NCI-H2196 (cell line): ENCODE measurements around the gene OR2AT4.
"Not testable (repeated sequence)": the region's sequence is repeated elsewhere in the genome, so short reads cannot be mapped to it uniquely, and the experiment has no call there.

Source experiments
- DNase-seq: peaks from one replicate; lab custom pipeline; 2025; ENCODE audit not compliant: unreplicated experiment; lab: John Stamatoyannopoulos, UW

OR2AT4 gene

DNA sequence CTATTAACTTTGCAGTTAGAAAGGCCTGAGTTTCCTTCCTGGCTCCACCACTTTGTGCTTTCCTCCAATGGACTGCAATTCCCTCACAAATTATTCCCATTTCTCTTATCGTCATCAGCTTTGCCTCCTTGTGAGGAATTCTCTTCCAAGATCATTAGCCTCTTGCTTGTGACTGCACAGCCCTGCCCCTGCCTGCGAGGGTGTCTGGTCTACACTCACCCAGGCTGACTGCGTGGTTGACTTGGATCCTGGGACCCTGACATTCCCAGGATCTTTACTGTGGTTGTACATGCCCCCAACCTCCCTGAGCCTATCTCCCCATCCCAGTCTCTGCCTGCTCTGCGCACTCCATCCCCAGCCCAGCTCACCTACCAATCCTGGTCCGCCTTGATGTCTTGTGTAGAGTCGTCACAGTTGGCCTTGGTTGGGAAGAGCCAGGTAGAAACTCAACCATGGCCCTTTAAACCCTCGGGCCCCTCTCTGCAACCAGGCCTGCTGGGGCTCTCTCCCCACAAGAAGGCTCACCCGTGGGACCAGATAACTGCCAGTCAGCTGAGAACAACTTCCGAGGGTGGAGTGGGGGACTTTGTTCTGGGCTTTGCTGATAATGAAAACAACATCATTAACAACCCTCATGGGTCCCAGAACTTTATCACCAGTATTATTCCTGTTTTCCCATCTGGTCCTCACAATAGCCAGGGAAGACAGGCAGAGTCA is at the start of gene OR2AT4:
Gene OR2AT4 (minus strand): TSS at position 421 of the 717 bp plus-strand sequence.
- no peak for DNase-seq

DNA sequence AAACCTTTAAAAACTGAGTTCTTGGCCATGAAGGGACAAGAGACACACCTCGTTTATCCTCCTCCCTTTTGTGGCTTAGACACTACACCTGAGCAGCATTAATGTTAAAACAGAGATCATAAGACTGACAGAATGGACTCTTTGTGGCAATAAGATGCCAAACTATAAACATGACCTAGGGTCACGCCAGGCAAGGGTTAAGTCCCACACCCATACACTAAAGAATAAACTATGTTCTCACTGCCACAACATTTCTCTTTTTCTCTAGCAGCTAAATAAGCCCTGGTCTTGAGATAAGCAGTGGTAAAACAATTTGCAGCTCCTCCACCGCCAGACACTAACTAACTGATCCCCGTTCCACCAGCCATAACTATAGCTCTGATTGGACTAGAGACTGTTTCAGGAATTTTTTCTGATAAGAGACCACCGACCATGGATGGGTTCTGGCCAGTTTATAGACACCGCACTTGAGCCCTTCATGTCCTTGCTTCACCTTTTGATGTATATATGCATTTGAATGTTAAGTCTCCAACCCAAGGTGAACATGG is 49.4 kb upstream of the OR2AT4 start:
- no peak for DNase-seq

DNA sequence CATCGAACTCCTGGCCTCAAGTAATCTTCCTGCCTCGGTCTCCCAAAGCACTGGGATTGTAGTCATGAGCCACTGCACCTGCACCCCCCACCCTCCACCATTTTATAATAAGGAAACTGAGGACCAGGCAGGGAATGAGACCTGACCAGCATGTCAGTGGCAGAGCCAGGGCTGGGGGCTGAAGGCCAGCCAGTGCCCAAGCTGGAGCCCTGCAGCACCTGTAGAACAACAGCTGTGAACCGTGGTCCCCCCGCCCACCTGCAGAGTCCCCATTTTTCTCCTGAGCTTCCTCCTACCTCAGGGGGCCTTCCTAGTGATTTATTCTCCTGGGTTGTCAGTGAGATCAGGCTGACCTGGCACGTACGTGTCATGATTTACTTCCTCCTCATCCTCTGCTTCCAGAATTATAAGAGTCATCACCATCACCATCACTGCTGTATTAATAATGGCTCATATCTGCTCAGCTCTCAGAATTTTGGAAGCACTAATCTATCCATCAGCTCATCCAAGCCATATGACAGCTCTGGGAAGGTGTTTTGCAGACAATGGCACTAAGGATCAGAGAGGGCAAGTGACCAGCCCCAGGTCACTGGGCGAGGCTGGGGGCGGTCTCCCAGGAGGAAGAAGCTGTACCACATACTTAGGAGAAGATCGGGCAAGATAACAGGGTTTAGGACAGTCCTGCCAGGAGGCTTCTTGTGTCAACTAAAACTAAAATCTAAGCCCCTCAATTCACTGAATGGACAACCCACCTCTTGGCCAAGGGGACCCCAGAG is 48.7 kb upstream of the OR2AT4 start:
- no peak for DNase-seq

DNA sequence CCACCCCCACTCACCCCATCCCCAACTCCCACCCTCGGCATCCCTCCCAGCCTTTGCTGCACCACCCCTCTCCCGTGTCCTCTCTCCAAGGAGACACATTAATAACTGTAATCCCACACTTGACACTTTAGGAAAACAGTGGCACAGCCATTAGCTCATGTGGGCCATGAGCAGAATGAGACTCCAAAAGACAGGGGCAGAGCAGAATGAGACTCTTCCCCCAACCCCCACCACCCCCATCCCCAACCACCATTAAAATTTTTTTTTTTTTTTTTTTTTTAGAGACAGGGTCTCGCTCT is 48.0 kb upstream of the OR2AT4 start:
- no peak for DNase-seq

DNA sequence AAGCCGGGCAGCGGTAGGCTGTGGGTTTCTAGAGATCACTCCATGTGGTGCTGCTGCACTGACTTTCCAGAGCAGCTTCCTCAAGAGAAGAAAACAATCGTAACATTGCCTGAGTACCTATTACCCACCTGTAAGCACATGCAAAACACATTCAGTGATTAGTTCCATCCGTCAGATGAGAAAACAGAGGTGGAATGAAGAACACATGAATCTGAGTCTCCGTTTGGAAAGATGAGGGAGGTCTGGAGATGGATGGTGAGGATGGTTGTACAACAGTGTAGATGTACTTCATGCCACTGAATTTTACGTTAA is 46.7 kb upstream of the OR2AT4 start:
- DNase-seq: no peak

DNA sequence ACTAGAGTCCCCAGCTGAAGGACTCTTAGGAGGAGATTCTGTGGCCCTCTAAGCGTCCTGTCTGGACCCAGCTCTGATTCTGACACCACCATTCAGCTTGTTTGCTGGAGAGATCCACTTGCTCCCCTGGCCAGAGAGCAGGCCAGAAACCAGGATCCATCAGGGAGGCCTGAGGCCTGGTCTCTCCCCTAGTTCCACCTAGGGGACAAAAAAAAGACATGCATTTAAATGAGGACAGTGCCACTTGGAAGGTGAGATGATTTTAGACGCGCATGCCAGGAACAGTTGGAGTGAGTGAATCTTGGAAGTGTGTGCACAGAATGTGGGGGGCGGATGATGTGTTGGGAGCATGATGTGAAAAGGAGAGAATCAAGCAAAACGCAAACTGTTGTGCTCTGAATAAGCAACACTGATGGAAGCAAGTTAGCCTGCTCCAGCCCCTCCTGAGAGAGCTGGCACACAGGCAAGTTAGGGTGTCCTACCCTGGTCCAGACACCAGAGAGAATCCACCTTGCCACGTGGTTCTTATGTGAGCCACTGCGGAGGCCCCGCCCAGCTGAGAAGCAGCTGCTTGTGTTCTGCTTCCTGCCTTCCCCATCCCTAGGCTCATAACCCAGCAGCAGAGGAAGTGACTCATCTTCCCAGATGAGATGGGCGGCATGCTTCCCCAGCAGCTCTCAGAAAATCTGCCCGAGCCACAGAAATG is 46.2 kb upstream of the OR2AT4 start:
- DNase-seq: peak; percentile 83

DNA sequence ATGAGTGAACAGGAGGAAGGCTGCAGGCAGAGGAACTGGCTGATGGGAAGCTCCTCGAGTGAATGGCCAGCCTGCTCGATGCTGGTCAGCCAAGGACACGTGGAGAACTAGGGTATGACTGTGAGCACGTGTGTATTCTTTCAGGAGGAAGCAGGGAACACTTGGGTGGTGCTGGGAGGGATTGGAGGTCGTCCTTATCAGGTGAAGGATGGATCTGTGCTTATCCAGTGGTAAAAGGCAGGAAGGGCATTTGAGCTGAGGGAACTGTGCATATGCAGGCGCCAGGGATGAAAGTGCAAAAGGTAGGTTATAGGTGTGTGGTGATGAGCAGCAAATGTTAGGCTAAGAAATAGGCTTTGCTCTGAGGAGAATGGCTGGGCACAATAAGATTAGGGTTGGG is 44.5 kb upstream of the OR2AT4 start:
- DNase-seq: no peak

DNA sequence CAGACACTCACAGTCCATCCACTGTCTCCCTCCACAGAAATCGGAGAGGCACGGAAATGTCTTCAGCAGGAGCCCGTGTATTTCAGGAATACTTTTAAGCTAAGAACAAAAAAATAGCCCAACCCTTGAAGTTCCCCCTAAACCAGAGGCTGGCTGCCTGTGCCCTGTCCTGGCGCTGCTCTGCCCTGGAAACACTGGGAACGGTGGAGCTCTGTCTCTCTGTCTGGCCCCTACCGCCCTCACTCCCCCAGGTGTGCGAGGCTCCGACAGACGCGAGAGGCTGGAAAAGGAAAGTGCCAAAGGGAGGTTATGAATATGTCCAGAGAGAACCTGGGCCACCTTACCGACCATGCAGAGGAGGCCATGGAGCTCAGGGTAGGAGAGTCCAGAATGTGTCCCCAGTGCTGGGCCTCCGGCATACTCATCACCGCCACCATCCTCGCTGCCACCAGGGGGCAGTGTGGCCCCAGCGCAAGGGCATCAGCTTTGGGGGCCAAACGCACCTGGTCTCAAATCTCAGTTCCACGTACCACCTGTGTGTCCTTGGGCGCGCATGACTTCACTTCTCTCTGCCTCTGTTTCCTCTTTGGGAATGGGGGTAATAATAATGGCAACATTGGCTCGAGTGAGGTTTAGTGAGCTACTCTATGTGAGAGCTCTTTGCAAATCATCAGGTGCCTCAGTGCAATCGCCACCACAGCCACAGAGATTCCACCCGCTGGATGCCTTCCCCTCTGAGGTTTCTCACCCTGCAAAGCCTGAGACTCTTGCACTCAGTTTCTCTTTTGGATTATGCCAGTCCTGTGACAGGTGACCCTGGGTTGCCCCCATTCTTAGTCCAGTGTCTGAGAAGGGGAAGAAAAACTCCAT is 43.8 kb upstream of the OR2AT4 start:
- DNase-seq: peak; percentile 38

DNA sequence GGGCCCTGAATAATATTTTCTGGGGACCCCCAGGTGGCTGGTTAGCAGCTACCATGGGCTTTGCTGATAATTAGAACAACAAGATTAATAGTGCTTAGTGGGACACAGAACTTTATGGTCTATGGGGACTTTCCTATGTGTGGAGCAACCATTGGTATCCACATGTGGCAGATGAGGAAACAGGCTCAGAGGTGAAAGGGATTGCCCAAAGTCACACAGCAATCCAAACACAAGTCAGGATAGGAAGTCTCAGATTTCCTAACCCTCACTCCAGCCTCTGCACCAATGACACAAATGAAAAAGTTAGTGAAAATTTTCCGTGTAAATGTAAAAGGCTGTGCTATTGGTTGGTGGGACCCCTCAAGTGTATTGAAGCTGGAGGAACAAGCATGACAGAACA is 39.0 kb upstream of the OR2AT4 start:
- no peak for DNase-seq

DNA sequence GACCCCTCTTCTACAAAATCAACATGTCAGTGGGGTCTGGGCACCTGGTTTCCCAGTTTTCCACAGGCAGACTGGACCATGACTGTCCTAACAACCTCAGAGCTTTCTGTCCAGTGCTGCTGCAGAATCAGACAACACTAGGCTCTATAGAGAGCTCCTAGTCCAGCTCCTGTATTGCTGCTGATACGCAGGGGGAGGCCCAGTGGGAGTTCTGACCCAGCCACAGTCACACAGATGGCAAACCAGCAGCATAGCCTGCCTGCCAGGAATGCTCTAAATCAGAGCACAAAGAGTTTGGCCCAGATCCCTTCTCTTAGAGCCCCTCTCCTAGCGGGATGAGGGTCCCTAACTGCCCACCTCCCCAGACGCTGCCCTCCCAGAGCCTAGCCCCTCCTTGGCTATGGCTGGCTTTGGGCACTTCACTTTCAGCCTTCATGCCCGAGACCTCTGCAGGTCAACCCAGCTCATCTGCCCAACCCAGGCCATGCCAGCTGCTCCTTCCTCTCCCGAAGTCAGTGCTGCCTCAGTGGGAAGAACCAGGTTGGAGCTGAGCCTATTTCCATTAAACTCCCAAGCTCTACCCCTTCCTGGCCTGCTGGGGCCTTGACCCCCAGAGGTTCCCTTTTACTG is 38.5 kb upstream of the OR2AT4 start:
- no peak for DNase-seq

DNA sequence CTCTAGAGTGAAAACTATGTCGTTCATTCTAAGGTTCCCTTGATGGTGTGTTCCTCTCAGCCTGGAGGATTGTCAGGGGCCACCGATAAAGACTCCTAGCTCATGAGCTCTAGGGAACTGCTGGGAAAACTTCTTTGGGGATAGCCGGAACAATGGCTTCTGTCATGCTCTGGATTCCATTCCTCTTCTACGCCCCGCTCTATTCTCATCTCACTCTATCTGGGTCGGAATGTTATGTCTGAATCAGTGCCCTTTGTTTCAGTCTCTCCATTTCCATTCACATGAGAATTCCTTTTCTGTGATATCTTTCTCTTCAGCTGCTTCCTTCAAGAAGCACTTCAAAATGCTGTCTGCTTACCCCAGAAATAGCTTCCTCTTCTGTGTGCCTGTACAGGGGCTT is 37.3 kb upstream of the OR2AT4 start:
- DNase-seq: no peak

DNA sequence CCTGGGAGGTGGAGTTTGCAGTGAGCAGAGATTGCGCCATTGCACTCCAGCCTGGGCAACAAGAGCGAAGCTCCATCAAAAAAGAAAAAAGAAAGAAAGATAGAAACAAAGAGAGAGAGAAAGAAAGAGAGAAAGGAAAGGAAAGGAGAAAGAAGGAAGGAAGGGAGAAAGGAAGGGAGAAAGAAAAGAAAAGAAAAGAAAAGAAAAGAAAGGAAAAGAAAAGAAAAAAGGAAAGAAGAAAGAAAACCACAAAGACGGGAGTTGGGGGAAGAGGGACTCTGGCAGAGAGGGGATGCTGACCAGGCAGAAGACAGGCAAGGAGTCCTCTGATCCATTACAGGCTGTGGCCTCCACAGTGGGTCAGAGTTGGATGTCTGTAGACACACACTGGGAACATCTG is 35.4 kb upstream of the OR2AT4 start:
- DNase-seq: no peak

DNA sequence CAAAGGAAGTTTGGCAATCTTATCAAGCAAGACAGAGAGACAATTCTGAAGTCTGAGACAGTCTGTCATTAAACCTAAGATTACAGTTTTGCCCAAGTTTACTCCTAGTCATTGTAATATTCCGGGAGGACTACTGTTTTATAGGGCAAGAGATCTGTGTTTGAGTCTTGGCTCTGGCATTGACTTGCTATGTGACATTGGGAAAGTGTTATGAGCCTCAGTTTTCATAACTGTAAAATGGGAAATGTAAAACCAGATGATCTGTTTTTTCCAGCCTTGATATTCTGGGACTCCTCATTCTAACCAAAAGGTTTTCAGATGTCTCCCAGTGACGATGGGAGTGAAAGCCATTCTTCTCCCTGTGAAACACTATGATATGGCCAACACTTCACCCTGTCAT is 29.9 kb upstream of the OR2AT4 start:
- DNase-seq: no peak

DNA sequence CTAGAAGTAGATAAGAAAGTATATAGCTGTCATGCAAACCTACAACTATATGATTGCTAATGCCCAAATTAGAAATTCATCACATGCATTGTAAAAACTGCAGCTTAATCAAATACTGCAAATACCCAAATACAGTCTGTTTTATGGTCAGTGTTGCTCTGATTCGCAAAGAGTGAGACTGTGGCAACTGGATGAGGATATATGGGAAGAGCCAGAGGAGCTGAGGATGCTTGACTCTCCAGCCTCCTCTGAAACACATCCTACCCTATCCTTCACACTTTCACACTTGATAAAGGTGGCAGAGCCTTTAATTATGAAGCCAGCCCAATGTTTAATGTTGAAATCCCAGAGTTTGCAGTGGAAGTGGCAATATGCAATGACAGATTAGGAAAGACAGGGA is 21.9 kb upstream of the OR2AT4 start:
- DNase-seq: no peak

DNA sequence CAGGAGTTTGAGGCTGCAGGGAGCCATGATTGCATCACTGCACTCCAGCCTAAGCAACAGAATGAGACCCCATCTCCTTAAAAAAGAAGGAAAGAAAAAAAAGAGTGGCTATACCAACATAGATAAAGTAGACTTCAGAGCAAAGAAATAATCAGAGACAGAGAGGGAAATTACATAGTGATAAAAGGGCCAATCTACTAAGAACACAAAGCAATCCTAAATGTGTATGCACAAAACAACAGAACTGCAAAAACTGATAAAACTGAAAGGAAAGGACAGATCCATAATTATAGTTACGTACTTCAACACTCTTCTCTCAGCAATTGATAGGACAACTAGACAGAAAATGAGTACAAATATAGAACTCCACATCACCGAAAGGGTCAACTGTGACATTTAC is 17.8 kb upstream of the OR2AT4 start:
- no peak for DNase-seq

DNA sequence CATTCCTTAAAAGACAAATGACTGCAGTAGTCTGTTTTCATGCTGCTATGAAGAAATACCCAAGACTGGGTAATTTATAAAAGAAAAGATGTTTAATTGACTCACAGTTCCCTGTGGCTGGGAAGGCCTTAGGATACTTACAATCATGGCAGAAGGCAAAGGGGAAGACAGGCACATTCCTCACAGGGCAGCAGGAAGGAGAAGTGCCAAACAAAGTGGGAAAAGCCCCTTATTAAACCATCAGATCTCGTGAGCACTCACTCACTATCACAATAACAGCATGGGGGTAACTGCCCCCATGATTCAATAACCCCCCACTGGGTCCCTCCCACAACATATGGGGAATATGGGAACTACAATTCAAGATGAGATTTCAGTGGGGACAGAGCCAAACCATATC is 16.4 kb upstream of the OR2AT4 start:
- DNase-seq: no peak

DNA sequence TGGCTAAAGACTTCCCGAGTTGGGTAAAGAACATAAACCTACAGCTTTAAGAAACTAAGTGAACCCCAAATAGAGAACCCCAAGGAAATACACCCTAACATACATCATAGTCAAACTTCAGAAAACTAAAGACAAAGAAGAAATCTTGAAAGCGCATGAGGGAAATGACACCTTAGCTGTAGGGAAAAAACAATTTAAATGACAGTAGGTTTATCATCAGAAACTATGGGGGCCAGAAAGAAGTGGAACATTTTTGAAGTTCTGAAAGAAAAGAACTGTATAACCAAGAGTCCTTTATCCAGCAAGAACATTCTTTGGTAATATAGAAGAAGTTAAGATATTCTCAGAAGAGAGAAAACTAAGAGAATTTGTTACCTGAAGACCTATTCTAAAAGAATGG is 15.5 kb upstream of the OR2AT4 start:
- no peak for DNase-seq

DNA sequence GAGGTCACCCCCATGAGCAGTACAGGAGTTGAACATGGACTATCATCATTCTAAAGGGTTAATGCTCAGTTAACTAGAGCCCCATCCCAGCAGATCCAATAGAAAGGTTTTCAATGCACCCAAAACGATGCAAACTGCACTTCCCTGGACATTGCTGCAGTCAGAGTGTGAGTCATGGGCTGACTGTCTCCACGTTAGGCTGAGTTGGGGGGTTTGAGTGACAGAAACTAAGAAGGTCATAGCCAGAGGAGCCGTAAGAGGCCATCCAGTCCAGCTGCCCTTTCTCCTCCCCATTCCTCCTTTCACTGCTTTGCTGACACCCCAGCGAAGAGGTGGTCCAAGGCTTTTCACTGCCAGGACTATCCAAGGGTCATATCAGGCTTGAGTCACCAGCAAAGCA is 10.5 kb upstream of the OR2AT4 start:
- no peak for DNase-seq

DNA sequence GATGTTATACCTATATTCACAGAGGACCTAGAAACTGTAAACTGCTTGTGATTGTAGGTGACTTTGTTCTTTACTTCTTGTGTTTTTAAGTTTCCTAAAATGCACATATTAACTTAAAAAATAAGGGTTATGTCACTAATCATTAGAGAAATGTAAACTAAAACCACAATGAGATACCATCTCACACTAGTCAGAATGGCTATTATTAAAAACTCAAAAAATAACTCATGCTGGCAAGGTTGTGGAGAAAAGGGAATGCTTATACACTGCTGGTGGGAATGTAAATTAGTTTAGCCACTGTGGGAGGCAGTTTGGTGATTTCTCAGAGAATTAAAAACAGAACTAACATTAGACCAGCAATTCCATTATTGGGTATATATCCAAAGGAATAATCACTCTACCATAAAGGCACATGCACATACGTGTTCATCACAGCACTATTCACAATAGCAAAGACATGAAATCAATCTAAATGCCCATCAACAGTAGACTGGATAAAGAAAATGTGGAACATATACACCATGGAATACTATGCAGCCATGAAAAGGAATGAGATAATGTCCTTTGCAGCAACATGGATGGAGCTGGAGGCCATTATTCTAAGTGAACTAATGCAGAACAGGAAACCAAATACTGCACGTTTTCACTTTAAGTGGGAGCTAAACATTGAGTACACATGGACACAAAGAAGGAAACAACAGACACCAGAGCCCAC is 9.4 kb upstream of the OR2AT4 start:
- DNase-seq: not testable (repeated sequence)

DNA sequence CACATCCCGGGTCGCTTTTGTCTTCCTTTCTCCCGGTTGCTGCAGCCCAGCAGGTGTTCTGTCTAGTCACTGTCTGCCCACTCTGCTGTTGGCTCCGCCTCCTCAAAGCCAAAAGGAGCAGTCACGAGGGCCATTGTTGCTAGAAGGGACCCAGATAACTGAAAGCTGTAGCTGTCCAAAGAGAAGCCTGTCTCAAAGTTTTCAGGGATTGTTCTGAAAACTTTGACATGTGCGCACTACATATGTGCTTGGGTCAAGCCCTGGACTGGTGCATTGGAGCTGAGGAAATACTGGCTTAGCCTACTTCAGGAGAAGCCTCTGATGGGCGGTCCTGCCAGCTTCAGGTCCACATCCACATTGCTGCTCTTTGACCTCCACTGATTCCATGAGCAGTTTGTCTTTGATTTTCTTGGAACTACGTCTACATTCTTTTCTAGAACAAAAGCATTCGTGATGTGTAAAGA is 8.8 kb upstream of the OR2AT4 start:
- no peak for DNase-seq
